Stimulated activated CD8-positive, alpha-beta memory T cell treated with anti-CD3 and anti-CD28 coated beads, Interleukin-12 subunit alpha, Interleukin-12 subunit beta, amount 100 ng/mL, for 4 hours (primary cell): ENCODE results near the gene BRDT.
A peak's percentile ranks its signal among the peaks of the same experiment; 100 is the strongest.

Experiments
- DNase-seq: peaks from one replicate; pipeline ENCODE4 v3.0.0-alpha.2; 2020; ENCODE audit warnings: low read depth

BRDT gene

GRCh38 chr1:91949356-91949699 is at the start of gene BRDT:
Gene BRDT, plus strand, starts transcription at chr1:91949401. Its CDS starts 13,354 bp downstream, at chr1:91962755.
- no peak for DNase-seq

DNA sequence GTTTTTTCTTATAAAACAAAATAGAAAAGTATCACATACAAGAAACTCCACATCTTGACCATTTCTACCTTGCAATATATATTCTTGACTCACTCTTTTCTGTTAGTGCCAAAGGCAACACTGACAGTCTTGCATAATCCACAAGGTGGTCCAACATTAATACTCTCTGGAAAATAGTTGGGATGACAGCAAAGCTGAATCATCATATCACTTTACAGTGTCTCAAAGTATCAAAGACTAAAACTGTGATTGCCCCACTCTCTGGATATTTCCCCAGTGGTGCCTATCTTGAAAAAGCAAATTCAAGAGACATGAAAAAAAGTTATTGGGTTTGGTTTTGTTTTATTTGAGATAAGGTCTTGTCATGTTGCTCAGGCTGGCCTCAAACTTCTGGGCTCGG is 48.6 kb upstream of the BRDT start:
- no peak for DNase-seq

- DNase-seq: no peak
Observed at GRCh38 chr1:91901231-91901630, 48.0 kb upstream of the BRDT start.

GRCh38 chr1:91912266-91912665 is 36.9 kb upstream of the BRDT start:
- no peak for DNase-seq

DNA sequence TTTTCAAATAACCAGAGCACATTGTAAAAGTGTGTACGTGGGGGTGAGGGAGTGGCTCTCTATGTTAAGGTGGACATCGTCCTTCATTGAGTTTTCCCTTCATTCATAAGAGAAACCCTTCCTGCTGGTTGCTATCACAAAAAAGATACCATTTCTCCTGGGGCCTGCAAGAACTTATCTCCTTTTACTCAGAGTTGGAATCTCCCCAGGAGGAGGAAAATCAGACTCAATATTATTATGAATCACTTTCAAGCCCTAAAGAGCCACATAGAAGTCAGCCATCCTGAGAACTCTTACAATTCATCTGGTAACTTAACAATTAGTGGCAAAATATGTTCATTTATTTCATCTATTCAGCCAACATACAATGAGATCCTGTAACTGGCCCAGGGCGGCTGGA is 36.2 kb upstream of the BRDT start:
- DNase-seq: no peak

DNA sequence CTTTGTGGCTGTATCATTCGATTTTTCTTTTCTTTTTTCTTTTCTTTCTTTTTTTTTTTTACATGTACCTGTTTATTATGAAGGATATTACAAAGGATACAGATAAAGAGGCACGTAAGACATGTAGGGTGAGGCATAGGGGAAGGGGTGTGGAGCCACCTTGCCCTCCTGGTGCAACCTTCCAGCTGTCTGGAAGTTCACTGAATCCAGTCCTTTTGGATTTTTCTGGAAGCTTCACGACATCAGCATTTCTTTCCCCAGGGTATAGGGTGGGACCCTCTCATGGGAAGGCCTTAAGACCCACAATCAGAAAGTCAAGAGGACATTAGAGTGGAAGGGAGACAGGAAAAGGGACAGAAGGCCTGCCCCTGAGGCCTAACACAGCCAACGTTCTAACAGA is 33.2 kb upstream of the BRDT start:
- no peak for DNase-seq

GRCh38 chr1:91916811-91917460 is 32.3 kb upstream of the BRDT start:
- no peak for DNase-seq

DNA sequence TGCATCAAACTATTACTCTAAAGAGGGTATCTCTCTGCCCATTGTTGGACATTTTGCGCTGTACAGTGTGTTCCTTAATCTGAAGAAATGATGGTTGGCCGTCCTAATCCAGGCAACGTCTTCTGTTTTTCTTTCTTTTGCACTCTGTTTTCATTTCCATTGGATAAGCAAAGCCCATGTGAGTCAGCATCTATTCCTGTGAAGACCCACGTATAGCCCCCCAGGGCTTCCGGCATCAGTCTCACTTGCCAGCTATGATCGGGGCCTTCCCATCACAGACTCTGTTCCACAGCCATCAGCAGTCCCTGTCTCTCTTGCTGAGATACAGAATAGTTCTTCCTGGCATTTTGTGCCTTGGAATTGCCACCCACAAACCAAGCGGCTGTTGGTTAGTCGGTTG is 29.2 kb upstream of the BRDT start:
- no peak for DNase-seq

DNA sequence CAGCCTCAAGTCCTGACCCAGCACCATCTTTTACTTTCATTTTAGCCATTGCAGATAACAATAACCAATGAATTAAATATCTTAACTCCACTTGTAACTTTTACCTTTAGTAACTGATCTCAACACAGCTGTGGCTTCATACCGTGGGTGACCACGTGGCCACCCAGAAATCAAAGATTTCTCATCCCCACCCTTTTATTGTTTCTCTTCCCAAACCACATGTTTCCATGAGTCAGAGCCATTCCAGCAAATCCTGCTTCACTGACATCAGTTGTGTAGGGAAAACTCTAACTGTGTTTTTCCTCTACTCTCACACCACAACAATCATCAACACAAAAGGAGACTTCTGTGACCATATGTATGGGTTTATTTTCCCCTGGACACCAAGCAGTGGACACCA is 25.1 kb upstream of the BRDT start:
- no peak for DNase-seq

GRCh38 chr1:91925644-91926435 is 23.4 kb upstream of the BRDT start:
- no peak for DNase-seq

DNA sequence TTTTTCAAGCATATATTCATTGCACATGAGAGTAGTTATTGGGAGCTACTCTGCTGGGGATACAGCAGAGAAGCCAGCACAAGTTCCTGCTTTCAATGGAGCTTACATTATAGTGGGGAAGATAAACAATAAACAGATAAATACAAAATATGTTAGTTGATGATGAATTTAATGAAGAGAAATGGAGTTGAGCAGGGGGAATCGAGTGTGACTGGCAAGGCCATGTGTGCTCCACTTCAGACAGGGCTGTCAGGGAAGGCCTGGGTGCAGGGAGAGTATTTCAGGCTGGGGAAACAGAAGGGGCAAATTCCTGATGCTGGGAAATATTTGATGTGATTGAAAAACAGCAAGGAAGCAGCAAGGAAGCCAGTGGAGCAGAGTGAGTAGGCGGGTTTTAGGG is 21.2 kb upstream of the BRDT start:
- no peak for DNase-seq

- DNase-seq: no peak
Observed at GRCh38 chr1:91929250-91929649, 20.0 kb upstream of the BRDT start.

- no peak for DNase-seq
Observed at GRCh38 chr1:91937613-91938012, 11.6 kb upstream of the BRDT start.

DNA sequence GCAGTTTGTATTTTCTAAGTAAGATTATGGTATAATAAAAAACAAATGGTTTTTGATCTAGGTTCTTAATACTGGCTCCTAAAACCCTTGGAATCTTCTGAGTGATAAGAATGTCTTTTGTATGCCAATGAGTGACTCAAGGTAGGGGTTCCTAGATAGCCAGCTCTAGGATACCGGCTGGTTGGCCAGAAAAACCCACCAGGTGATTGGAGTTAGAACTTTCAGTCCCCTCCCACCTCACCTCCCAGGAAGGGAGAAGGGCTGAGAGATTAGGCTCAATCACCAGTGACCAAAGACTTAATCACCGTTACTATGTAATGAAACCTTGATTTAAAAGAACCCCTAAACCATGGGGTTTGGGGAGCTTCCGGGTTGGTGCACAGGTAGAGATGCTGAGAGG is 8.7 kb upstream of the BRDT start:
- no peak for DNase-seq

DNA sequence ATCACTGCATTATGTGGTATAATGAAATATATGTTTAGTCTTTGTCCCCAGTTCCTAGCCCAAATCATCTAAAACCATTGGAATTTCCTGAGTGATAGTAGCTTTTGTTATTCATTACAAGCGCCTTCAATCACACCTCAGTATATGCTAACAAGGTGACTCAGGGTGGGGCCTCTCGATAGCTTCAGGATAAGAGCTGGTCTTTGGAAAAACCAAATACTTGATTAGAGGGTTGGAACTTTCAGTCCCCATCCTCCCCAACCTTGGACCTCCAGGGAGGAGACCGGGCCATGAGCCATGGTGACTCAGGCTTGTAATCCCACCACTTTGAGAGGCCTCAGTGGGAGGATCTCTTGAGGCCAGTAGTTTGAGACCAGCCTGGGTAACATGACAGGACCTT is 5.1 kb upstream of the BRDT start:
- DNase-seq: no peak

- DNase-seq: no peak
Observed at GRCh38 chr1:91948097-91948496, 1.1 kb upstream of the BRDT start.

DNA sequence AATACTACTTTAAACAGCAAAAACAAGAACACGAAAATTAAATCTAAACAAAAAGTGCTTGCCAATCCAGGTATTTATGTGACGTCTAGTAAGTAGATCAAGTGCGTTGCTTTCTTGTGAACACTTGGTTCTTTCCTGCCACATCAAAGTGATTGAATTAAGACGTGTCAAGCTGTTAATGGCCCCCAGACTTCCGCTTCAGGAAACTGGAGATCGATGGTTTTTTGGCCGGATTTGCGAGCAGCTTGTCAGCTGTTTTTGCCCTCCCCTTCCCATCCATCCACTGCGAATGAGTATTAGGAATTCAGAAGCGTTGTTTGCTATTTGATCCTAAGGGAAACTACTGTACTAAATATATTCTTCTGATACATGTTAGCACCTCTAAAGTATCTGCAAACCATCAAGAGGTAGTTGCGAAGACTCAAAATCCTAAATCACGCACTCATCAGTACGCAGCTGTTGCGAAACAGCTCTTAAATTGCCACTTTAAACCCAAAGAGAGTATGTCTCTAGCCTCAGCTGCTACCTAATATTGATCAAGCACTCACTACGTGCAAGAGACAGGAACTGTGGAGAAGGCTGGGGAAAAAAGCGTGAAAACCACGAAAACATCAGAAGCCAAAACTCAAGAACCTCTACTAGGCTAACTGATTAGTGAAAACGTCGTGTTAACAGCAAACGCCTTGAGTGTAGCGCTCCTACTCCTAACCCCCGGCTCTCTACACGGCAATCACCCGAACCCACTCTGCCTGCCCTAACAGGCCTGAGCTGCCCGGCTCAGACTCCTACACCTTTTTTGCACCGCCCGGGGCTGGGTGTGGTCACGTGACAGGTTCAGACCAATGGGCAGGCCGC is 473 bp upstream of the BRDT start:
- peak; percentile 12 for DNase-seq

DNA sequence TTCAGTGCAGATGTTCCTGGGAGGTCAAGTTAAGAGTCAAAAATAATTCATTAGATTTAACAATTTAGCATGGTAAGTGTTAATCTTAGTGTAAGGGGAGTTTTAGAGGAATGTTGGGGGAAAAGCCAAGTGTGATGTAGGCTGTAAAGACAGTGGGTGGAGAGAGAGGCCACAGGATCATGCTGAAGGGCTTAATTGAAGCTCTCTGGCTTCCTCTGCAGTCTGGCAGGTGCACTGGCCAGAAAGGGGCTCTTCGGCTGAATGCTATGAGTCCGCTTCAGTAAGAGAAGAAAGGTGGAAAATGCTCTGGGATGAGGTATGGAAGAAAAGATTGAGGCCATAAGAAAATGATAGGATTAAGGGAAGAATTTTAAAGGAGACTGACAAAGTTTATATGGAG is 3.0 kb downstream of the BRDT start:
- no peak for DNase-seq

- no peak for DNase-seq
Observed at GRCh38 chr1:91958926-91959325, 9.7 kb downstream of the BRDT start.

DNA sequence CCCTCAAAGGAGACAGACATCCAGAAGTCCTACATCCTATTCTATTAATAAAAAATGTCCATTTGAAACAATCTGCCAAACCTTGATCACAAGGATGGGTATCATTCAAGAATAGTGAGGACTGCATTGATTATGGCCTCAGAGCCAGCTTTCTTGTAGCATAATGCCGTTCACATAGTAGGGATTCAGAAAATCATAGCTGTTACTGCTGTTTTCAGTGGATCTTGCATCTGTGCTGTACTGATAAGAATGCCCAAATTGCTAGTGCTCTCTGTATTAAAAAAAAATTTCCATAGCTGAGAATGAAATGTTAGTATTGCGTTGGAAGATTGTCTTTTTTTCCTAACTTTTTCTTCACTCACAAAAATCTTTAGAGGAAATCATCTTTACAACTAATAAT is 19.1 kb downstream of the BRDT start:
- no peak for DNase-seq

DNA sequence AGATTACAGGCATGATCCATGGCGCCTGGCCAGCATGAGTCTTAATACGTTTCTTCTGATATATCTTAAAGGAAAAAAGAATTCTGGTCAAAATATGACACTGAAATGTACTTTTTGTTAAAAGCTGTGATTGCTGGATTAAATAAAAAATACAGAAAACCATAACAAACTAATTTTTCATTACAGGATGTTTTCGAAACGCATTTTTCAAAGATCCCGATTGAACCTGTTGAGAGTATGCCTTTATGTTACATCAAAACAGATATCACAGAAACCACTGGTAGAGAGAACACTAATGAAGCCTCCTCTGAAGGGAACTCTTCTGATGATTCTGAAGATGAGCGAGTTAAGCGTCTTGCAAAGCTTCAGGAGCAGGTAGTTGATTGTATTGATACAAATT is 30.2 kb downstream of the BRDT start:
- DNase-seq: no peak

GRCh38 chr1:91980663-91981062 is 31.5 kb downstream of the BRDT start:
- DNase-seq: no peak

- DNase-seq: no peak
Observed at GRCh38 chr1:91981996-91982609, 32.9 kb downstream of the BRDT start.
